DOHH2 (cell line): ENCODE results near the gene CHRDL2.

ENCODE experiments used
- EZH2phosphoT487 ChIP-seq: fragments of 200-600 bp; sonication (generic); IDR thresholded peaks from 2 replicates; pipeline ENCODE4 v1.6.1; 2017; ENCODE audit warnings: borderline replicate concordance, mild to moderate bottlenecking, antibody characterized with exemption, low read length, moderate library complexity, mixed read lengths
- TF ChIP-seq, protein P1 (sequence below): fragments of 200-600 bp; sonication (generic); IDR thresholded peaks from one replicate; pipeline ENCODE4 v1.5.1; 2014; ENCODE audit warnings: antibody characterized with exemption, mild to moderate bottlenecking, low read depth, low read length; ENCODE audit not compliant: poor library complexity, severe bottlenecking

DNA sequence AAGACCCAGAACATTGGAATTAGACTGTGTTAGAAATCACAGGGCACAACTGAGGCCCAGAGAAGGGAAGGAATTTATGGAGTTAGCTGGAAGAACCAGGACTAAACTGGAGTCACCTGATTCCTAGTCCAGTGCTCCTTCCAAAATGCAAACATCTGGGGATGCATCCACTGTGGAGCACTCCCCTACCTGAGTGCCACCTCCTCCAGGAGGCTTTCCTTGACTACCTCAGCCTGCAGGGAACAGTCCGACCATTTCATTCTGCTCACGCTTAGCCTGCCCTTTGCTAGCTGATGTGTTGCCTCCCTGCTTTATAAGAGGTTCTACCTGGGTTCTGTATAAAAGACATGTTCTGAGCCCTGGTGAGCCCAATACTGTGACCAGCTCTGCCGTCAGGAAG is 24.0 kb downstream of the CHRDL2 start:
- TF ChIP-seq, protein P1, sequence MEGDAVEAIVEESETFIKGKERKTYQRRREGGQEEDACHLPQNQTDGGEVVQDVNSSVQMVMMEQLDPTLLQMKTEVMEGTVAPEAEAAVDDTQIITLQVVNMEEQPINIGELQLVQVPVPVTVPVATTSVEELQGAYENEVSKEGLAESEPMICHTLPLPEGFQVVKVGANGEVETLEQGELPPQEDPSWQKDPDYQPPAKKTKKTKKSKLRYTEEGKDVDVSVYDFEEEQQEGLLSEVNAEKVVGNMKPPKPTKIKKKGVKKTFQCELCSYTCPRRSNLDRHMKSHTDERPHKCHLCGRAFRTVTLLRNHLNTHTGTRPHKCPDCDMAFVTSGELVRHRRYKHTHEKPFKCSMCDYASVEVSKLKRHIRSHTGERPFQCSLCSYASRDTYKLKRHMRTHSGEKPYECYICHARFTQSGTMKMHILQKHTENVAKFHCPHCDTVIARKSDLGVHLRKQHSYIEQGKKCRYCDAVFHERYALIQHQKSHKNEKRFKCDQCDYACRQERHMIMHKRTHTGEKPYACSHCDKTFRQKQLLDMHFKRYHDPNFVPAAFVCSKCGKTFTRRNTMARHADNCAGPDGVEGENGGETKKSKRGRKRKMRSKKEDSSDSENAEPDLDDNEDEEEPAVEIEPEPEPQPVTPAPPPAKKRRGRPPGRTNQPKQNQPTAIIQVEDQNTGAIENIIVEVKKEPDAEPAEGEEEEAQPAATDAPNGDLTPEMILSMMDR = no peak
- TF ChIP-seq EZH2phosphoT487 = no peak
